ENCODE measurements around the gene ROBO1.

DNA sequence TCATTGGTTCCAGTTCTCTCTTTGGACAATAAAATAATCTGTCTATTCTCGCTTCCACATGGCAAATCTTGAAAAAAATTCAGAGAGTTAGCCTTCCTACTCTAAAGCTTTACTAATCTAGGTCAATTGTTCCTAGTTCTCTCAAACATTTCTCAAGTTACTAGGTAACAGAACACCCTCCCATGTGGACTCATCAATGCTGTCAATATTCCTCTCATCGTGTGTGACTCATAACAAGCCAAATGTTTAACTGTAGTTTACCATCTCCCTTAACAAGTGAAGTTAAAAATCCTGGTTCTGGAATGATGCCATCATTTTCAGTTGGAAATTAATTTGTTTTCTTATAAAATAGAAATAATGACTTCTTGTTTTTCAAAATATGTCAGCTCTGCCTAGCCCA, 438.6 kb downstream of the ROBO1 start:
- TF ChIP-seq, protein P1, sequence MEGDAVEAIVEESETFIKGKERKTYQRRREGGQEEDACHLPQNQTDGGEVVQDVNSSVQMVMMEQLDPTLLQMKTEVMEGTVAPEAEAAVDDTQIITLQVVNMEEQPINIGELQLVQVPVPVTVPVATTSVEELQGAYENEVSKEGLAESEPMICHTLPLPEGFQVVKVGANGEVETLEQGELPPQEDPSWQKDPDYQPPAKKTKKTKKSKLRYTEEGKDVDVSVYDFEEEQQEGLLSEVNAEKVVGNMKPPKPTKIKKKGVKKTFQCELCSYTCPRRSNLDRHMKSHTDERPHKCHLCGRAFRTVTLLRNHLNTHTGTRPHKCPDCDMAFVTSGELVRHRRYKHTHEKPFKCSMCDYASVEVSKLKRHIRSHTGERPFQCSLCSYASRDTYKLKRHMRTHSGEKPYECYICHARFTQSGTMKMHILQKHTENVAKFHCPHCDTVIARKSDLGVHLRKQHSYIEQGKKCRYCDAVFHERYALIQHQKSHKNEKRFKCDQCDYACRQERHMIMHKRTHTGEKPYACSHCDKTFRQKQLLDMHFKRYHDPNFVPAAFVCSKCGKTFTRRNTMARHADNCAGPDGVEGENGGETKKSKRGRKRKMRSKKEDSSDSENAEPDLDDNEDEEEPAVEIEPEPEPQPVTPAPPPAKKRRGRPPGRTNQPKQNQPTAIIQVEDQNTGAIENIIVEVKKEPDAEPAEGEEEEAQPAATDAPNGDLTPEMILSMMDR (IDR thresholded peaks at IDR 0.05), result no peak
- TF ChIP-seq POLR2A (IDR thresholded peaks at IDR 0.05), result no peak
